ENCODE measurements around the gene SZT2. TPM values are rescaled to one million over a fixed set of nuclear protein-coding genes. Genes with fewer than 3 reads are reported as not detected.

SZT2 gene
- total RNA-seq, 4 donors from 2014 or later = 49.2 to 68.7 (median 57.3) TPM

DNA sequence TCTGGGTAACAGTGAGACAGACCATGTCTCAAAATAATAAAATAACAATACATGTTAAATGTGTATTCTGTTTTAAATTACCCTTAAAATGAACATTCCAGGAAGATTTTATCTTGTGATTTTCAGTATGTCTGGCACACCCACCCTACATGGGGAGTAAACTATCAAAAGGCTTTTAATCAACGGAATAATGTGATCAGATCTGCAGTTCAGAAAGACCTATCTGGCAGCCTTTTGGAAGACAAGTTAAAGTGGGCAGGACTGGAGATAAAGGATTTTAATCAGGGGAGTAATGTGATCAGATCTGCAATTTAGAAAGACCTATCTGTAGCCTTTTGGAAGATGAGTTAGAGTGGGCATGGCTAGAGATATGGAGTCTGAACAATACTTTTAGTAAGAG, 10.2 kb upstream of the SZT2 start:
- H3K4me1 ChIP-seq = peaks cover 0 to 24% (median 6%) of the 10 kb centered on the region in 4 donors
- H3K4me3 ChIP-seq = no peak overlapping the region
- H3K27me3 ChIP-seq = no peaks in the 10 kb centered on the region
- H3K9me3 ChIP-seq = no peaks in the 10 kb centered on the region
- peaks cover 0 to 21% (median 14%) of the 10 kb centered on the region in 3 donors for H3K36me3 ChIP-seq
- WGBS, 2 donors = 84 to 95% methylated on average over 1 of the region's 1 CpG
- TF ChIP-seq POLR2A (IDR thresholded peaks at IDR 0.05) (no peak), EP300 (IDR thresholded peaks at IDR 0.05) (no peak)
- TF ChIP-seq, protein P1, sequence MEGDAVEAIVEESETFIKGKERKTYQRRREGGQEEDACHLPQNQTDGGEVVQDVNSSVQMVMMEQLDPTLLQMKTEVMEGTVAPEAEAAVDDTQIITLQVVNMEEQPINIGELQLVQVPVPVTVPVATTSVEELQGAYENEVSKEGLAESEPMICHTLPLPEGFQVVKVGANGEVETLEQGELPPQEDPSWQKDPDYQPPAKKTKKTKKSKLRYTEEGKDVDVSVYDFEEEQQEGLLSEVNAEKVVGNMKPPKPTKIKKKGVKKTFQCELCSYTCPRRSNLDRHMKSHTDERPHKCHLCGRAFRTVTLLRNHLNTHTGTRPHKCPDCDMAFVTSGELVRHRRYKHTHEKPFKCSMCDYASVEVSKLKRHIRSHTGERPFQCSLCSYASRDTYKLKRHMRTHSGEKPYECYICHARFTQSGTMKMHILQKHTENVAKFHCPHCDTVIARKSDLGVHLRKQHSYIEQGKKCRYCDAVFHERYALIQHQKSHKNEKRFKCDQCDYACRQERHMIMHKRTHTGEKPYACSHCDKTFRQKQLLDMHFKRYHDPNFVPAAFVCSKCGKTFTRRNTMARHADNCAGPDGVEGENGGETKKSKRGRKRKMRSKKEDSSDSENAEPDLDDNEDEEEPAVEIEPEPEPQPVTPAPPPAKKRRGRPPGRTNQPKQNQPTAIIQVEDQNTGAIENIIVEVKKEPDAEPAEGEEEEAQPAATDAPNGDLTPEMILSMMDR (IDR thresholded peaks at IDR 0.05) = no peak
- no peak for DNase-seq (ENCODE audit: low spot score in 2 of 2)
- peak overlapping the region in 2 of 4 donors; percentile 82 to 85 for H3K27ac ChIP-seq

- H3K4me1 ChIP-seq = peaks cover 0 to 24% (median 6%) of the 10 kb centered on the region in 4 donors
- 22 to 38% methylated on average over 3 of the region's 3 CpGs for WGBS, 2 donors
- H3K27ac ChIP-seq = peak overlapping the region in 3 of 4 donors; percentile 2 to 85 (median 82)
- TF ChIP-seq POLR2A (IDR thresholded peaks at IDR 0.05) (no peak), EP300 (IDR thresholded peaks at IDR 0.05) (peak in 1 of 2 donors; percentile 20)
- TF ChIP-seq, protein P1 (IDR thresholded peaks at IDR 0.05) = no peak
- H3K9me3 ChIP-seq = no peaks in the 10 kb centered on the region
- peaks cover 0 to 42% (median 30%) of the 10 kb centered on the region in 3 donors for H3K36me3 ChIP-seq
- DNase-seq (ENCODE audit: low spot score in 2 of 2) = peak in 1 of 2 donors; percentile 24
- H3K27me3 ChIP-seq = no peaks in the 10 kb centered on the region
- H3K4me3 ChIP-seq = no peak overlapping the region
Measured at GRCh38 chr1:43381612-43382011, 8.1 kb upstream of the SZT2 start.

DNA sequence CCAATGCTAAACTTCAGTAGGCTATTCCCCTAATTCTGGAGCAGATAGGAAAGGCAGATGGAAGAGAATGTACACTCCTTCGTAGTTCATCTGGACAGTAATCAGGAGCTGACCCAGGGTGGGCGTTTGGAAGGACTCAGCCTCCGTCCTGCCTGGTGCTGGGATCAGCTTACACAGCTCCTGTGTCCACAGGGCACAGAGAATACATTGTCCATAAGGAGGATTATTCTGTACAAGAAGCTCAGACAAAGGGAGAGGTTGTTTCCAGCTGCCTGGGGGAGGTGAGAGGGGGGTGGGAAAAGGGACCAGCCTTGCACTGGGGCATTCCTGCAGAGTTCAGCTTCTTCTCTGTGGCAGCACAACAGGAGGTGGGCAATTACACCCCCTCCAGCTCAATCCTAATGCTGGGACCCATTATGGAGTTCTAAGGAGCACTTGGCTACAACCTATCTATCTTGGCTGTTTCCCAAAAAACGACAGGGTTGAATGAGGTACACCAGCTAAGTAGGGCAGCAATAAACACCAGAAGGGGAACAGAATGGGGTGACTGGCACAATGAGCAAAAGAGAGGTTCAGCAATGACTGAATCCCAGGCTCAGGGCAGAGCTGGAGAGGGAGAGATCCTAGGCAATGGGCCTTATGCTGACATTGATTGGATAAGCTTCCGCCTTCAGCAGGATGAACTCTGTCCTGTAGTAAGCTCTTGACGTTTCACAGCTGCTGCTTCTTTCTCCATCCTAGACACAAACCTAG, 7.5 kb upstream of the SZT2 start:
- peak in 1 of 2 donors; percentile 50 for TF ChIP-seq EP300 (IDR thresholded peaks at IDR 0.05)
- TF ChIP-seq, protein P1 (IDR thresholded peaks at IDR 0.05) = no peak
- Histone ChIP-seq H3K27me3 (no peaks in the 10 kb centered on the region), H3K9me3 (no peaks in the 10 kb centered on the region), H3K27ac (peak overlapping the region; percentile 8 to 85 (median 56)), H3K4me1 (peaks cover 0 to 24% (median 6%) of the 10 kb centered on the region in 4 donors), H3K36me3 (peaks cover 0 to 48% (median 34%) of the 10 kb centered on the region in 3 donors), H3K4me3 (no peak overlapping the region)
- no peak for DNase-seq (ENCODE audit: low spot score in 2 of 2)
- 33 to 36% methylated on average over 6 of the region's 6 CpGs for WGBS, 2 donors

DNA sequence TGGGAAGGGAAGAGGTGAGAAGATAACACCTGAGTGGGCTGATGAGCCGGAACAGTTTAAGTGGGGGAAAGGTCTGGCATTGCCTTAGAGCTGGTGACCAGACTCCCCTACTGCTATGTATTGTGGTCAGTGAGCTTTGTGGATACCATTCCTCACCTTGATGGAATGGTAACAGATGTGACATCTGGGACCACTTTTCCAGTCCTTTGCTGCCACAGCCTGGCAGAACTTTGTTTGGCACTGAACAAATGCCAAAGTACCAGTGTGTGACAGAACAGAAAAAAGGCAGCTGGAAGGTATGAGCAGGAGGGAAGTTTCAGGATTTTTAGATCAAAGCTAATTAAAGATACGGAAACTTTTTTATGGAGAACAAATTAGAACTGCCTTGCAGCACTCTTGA, 6.2 kb upstream of the SZT2 start:
- DNase-seq (ENCODE audit: low spot score in 2 of 2) = no peak
- H3K36me3 ChIP-seq = peaks cover 0 to 52% (median 34%) of the 10 kb centered on the region in 3 donors
- H3K4me1 ChIP-seq = peaks cover 0 to 36% (median 17%) of the 10 kb centered on the region in 4 donors
- H3K4me3 ChIP-seq = no peak overlapping the region
- H3K27me3 ChIP-seq = no peaks in the 10 kb centered on the region
- TF ChIP-seq POLR2A (IDR thresholded peaks at IDR 0.05) = no peak
- TF ChIP-seq, protein P1 (IDR thresholded peaks at IDR 0.05) = peak in 2 of 5 experiments; percentile 4 to 32
- no peak for TF ChIP-seq EP300 (IDR thresholded peaks at IDR 0.05)
- H3K9me3 ChIP-seq = no peaks in the 10 kb centered on the region
- peak overlapping the region in 3 of 4 donors; percentile 49 to 85 (median 82) for H3K27ac ChIP-seq
- WGBS, 2 donors = 82 to 83% methylated on average over 2 of the region's 2 CpGs

GRCh38 chr1:43386676-43387075, 3.0 kb upstream of the SZT2 start:
- H3K36me3 ChIP-seq = peaks cover 0 to 52% (median 34%) of the 10 kb centered on the region in 3 donors
- 90 to 92% methylated on average over 6 of the region's 6 CpGs for WGBS, 2 donors
- no peaks in the 10 kb centered on the region for H3K27me3 ChIP-seq
- H3K27ac ChIP-seq = no peak overlapping the region
- TF ChIP-seq POLR2A (IDR thresholded peaks at IDR 0.05) (no peak), EP300 (IDR thresholded peaks at IDR 0.05) (no peak)
- TF ChIP-seq, protein P1 (IDR thresholded peaks at IDR 0.05) = no peak
- H3K4me3 ChIP-seq = no peak overlapping the region
- peaks cover 0 to 49% (median 31%) of the 10 kb centered on the region in 4 donors for H3K4me1 ChIP-seq
- no peaks in the 10 kb centered on the region for H3K9me3 ChIP-seq
- no peak for DNase-seq (ENCODE audit: low spot score in 2 of 2)

Measured in tibial nerve (tissue), 4 donors.